HG02884 (cell line): ENCODE data around the gene ZNG1E.
"Not testable (repeated sequence)": the region's sequence is repeated elsewhere in the genome, so short reads cannot be mapped to it uniquely, and the experiment has no call there.

ENCODE experiments used
- ATAC-seq: cut with Tn5 transposase; IDR thresholded peaks from one replicate; pipeline ENCODE4 v1.9.1; 2021; ENCODE audit warnings: mild to moderate bottlenecking, moderate library complexity; ENCODE audit not compliant: unreplicated experiment

The ZNG1E gene

DNA sequence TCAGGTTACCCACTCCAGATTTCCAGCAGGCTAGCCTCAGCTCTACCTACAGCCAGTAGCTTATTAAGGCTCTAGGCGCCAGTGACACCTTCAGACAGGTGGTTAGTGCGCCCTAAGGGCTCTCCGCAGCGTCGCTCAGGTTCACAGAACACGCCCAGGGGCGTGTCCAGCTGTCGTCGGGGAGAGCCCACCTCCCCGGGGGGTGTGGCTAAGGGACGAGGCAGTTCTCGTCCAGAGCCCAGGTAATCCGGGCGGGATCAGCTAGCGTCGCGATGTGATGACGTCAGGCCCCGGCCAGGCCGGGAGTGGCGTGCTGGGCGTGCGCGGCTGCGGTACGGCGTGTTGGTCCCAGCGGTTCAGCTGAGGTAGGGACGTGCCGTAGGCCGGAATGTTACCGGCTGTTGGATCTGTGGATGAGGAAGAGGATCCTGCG is at the start of gene ZNG1E:
ZNG1E (plus strand) TSS at position 340 of the 433 bp plus-strand sequence; CDS start at position 389, 49 bp downstream.
- ATAC-seq: not testable (repeated sequence)

DNA sequence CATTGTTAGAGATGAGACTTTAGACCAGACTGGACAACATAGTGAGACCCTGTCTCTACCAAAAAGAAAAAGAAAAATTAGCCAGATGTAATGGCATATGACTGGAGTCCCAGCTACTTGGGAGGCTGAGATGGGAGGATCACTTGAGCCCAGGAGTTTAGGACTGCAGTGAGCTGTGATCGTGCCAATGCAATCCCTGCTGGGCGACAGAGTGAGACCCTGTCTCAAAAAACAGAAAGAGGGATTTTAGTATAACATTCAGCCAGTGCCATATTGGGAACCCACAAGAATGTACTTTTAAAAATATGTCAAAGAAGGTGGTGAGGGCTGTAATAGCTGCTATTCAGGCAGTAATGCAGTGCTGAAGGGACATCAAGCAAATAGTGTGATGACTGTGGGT is 2.1 kb upstream of the ZNG1E start:
- ATAC-seq: not testable (repeated sequence)

DNA sequence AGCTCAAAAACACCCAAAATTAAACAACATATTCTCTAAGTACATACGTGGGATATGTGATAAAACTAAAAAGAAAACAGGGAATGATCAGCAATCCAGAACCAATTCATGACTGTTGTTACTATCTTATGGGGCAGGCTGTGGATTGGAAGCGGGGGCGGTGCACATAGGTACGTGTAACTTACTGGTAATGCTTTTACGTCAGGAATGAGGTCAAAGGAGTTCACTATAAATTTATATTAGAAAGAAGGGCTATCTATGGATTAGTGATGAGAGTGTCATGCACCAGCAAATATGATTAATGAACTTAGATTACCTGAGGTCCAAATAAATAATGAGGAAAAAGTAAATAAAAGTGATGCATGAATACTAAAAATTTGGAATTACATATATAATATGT is 710 bp upstream of the ZNG1E start:
- not testable (repeated sequence) for ATAC-seq

DNA sequence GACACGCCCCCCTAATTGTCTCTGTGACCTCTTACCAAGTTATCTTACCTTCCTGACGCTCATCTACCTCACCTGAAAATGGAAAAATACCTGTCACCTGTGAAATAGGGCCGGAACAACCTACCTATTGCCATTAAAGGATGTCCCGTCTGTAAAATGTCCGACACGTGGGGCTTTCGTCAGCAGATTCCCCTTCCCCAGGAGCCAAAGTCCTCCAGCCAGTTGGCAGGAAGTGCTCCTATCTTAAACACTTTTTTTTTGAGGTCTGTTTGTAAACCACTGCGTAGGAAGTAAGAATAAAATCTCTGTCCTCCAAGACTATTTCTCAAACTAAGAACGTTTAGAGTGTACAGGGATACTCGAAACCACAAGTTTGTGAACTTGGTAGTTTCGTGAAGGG is 661 bp downstream of the ZNG1E start:
- ATAC-seq: not testable (repeated sequence)

DNA sequence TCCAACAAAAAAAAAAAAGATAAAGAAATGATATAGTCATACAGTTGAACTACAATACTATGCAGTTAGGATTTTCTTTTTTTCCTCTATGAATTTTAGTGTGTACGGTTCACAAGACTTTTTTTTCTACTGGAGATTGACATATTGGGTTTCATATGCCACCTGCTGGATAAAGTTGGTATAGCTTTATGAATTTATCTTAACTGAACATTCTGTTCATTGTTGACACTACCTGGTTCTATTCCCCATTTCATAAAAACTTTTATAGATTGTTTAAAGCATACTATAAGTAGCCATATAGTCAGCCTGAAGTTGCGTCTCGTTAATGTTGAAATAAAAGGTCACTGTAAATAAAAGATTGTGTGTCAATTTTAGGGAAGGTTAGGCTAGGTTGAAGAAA is 2.8 kb downstream of the ZNG1E start:
- not testable (repeated sequence) for ATAC-seq

DNA sequence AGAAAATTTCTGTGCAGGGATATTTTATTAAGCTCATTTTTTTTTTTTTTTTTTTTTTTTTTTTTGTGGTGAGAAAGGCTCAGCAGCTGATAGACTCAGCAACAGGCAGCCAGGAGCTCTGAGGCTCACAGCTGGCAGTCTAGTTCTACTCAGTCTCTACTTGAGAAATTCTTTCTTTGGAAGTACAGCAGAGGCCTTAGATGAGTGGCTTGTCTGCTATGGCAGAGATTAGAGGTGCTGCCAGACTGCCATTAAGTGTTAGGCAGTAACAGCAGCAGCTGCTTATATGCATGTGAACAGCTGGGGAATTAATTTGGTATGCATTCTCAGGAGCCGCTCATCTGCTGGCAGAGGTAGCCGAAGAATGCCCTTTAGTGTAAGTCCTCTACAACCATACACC is 27.8 kb downstream of the ZNG1E start:
- not testable (repeated sequence) for ATAC-seq

DNA sequence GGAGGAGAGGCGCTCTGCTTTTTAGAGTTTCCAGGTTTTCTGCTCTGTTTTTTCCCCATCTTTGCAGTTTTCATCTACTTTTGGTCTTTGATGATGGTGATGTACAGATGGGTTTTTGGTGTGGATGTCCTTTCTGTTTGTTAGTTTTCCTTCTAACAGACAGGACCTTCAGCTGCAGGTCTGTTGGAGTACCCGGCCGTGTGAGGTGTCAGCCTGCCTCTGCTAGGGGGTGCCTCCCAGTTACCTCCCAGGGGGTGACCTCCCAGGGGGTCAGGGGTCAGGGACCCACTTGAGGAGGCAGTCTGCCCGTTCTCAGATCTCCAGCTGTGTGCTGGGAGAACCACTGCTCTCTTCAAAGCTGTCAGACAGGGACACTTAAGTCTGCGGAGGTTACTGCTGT is 38.7 kb downstream of the ZNG1E start:
- not testable (repeated sequence) for ATAC-seq

DNA sequence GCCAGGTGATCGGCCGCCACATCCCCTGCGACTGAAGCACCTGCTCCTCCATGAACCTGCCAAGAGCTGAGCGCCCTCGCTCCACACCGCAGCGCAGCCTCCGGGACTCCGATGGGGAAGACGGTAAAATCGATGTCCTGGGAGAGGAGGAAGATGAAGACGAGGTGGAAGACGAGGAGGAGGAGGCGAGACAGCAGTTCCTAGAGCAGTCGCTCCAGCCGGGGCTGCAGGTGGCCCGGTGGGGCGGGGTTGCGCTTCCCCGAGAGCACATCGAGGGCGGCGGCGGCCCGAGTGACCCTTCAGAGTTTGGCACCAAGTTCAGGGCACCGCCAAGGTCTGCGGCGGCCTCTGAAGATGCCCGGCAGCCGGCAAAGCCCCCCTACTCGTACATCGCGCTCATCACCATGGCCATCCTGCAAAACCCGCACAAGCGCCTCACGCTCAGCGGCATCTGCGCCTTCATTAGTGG is 61.4 kb downstream of the ZNG1E start, which contains the start of gene FOXD4L4:
FOXD4L4 (plus strand) TSS at position 51 of the 469 bp plus-strand sequence; CDS start at position 51, 0 bp downstream.
- not testable (repeated sequence) for ATAC-seq

DNA sequence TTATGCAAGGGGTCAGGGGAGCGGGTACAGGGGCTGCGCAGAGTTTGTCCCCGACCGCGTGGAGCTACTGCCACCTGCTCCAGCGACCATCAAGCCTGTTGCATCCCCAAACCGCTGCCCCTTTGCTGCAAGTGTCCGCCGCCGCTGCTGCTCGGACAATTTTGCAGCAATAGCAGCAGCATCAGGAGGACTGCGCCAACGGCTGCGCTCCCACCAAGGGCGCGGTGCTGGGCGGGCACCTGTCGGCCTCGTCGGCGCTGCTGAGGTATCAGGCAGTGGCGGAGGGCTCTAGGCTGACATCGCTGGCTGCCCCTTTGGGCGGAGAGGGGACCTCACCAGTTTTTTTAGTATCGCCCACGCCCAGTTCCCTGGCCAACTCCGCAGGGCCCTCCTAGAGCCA is 62.4 kb downstream of the ZNG1E start:
- not testable (repeated sequence) for ATAC-seq
